Uterus (tissue), 2 donors: ENCODE measurements around the gene KCTD18.

Experiments used
- POLR2A ChIP-seq, 2 donors: fragments of 450-650 bp; IDR thresholded peaks; one replicate each; pipeline ENCODE4 v1.6.1; 2016; ENCODE audit warnings: antibody characterized with exemption in 2 of 2, mild to moderate bottlenecking in 1 of 2, moderate library complexity in 1 of 2
- TF ChIP-seq, protein P1 (sequence below), 4 experiments: fragments of 200-600 bp in 2 of 4; fragments of 450-650 bp in 2 of 4; sonication (generic) in 2 of 4; IDR thresholded peaks; one replicate each; pipeline ENCODE4 v1.5.1; 2016 to 2019; ENCODE audit warnings: antibody characterized with exemption in 4 of 4, mild to moderate bottlenecking in 2 of 4, moderate library complexity in 1 of 4

DNA sequence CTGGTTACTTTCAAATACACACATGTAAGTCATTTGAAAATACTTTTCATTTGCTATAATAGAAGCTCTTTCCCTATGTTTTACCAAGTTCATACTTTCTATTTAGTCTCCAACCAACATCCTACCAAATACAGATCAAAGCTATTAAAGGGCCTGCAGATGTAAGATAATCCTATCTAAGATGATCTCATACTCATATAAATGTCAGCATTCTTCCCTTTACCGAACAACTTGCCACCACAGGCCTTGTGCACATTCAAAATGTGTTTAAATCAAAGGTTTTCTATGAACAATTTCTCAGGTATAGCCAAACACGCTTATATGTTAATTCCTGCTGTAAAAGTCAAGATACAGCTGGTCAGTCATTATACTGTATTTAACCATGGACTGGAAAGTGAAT, 23.3 kb downstream of the KCTD18 start:
- TF ChIP-seq, protein P1, sequence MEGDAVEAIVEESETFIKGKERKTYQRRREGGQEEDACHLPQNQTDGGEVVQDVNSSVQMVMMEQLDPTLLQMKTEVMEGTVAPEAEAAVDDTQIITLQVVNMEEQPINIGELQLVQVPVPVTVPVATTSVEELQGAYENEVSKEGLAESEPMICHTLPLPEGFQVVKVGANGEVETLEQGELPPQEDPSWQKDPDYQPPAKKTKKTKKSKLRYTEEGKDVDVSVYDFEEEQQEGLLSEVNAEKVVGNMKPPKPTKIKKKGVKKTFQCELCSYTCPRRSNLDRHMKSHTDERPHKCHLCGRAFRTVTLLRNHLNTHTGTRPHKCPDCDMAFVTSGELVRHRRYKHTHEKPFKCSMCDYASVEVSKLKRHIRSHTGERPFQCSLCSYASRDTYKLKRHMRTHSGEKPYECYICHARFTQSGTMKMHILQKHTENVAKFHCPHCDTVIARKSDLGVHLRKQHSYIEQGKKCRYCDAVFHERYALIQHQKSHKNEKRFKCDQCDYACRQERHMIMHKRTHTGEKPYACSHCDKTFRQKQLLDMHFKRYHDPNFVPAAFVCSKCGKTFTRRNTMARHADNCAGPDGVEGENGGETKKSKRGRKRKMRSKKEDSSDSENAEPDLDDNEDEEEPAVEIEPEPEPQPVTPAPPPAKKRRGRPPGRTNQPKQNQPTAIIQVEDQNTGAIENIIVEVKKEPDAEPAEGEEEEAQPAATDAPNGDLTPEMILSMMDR (IDR thresholded peaks at IDR 0.05), result no peak
- TF ChIP-seq POLR2A (IDR thresholded peaks at IDR 0.05), result no peak
